A673 (cell line): ENCODE measurements around the gene ZNRD2.

Experiments
- EZH2 ChIP-seq: fragments of 200-600 bp; sonication (generic); IDR thresholded peaks from 2 replicates; pipeline ENCODE4 v1.6.1; 2017; ENCODE audit warnings: borderline replicate concordance, low read depth, mild to moderate bottlenecking, mixed read lengths, antibody characterized with exemption, low read length; ENCODE audit not compliant: poor library complexity, severe bottlenecking
- TF ChIP-seq, protein P1 (sequence below): fragments of 300-800, 200-600 bp; sonication (generic); conservative IDR thresholded peaks from 2 replicates; pipeline ENCODE4 v1.5.1; 2017; ENCODE audit warnings: low read depth, mild to moderate bottlenecking, antibody characterized with exemption, low read length, moderate library complexity, mixed read lengths

DNA sequence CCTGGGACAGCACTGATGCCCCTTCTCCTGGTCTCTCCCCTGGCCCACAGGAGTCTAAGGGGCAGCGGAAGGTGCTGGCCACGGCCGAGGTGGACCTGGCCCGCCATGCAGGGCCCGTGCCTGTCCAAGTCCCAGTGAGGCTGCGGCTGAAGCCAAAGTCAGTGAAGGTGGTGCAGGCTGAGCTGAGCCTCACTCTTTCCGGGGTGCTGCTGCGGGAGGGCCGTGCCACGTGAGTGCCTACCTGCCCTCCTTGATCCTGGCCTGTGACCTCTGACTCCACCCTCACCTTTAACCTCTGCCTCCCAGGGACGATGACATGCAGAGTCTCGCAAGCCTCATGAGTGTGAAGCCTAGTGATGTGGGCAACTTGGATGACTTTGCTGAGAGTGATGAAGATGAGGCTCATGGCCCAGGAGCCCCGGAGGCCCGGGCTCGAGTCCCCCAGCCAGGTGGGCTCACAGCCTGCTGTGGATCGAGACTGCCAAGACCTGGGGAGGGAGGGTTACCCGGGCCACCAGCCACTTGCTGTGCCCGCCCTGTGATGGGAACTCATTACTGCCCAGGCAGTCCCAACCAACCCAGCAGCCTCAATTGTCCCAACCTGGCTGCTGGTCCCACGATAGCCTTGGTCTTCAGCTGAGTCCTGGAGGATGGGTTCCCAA, 9.9 kb downstream of the ZNRD2 start:
- TF ChIP-seq, protein P1, sequence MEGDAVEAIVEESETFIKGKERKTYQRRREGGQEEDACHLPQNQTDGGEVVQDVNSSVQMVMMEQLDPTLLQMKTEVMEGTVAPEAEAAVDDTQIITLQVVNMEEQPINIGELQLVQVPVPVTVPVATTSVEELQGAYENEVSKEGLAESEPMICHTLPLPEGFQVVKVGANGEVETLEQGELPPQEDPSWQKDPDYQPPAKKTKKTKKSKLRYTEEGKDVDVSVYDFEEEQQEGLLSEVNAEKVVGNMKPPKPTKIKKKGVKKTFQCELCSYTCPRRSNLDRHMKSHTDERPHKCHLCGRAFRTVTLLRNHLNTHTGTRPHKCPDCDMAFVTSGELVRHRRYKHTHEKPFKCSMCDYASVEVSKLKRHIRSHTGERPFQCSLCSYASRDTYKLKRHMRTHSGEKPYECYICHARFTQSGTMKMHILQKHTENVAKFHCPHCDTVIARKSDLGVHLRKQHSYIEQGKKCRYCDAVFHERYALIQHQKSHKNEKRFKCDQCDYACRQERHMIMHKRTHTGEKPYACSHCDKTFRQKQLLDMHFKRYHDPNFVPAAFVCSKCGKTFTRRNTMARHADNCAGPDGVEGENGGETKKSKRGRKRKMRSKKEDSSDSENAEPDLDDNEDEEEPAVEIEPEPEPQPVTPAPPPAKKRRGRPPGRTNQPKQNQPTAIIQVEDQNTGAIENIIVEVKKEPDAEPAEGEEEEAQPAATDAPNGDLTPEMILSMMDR: no peak
- TF ChIP-seq EZH2: no peak
